ENCODE data around the gene KCNAB1.

The KCNAB1 gene

GRCh38 chr3:156407617-156408225 is 287.3 kb downstream of the KCNAB1 start:
- no peak overlapping the region for H3K4me3 ChIP-seq (ENCODE audit: low read depth, low read length)
- TF ChIP-seq, protein P1, sequence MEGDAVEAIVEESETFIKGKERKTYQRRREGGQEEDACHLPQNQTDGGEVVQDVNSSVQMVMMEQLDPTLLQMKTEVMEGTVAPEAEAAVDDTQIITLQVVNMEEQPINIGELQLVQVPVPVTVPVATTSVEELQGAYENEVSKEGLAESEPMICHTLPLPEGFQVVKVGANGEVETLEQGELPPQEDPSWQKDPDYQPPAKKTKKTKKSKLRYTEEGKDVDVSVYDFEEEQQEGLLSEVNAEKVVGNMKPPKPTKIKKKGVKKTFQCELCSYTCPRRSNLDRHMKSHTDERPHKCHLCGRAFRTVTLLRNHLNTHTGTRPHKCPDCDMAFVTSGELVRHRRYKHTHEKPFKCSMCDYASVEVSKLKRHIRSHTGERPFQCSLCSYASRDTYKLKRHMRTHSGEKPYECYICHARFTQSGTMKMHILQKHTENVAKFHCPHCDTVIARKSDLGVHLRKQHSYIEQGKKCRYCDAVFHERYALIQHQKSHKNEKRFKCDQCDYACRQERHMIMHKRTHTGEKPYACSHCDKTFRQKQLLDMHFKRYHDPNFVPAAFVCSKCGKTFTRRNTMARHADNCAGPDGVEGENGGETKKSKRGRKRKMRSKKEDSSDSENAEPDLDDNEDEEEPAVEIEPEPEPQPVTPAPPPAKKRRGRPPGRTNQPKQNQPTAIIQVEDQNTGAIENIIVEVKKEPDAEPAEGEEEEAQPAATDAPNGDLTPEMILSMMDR (IDR thresholded peaks at IDR 0.05; ENCODE audit: borderline replicate concordance, insufficient read depth, low read depth, low read length) = no peak

- H3K4me3 ChIP-seq (ENCODE audit: low read depth, low read length) = no peak overlapping the region
- TF ChIP-seq, protein P1 (IDR thresholded peaks at IDR 0.05; ENCODE audit: borderline replicate concordance, insufficient read depth, low read depth, low read length) = no peak
These were observed 289.3 kb downstream of the KCNAB1 start for GRCh38 chr3:156409694-156410093.

GRCh38 chr3:156412600-156412999 is 292.2 kb downstream of the KCNAB1 start:
- H3K4me3 ChIP-seq (ENCODE audit: low read depth, low read length) = no peak overlapping the region
- TF ChIP-seq, protein P1 (IDR thresholded peaks at IDR 0.05; ENCODE audit: borderline replicate concordance, insufficient read depth, low read depth, low read length) = no peak

- H3K4me3 ChIP-seq (ENCODE audit: low read depth, low read length) = no peak overlapping the region
- TF ChIP-seq, protein P1 (IDR thresholded peaks at IDR 0.05; ENCODE audit: borderline replicate concordance, insufficient read depth, low read depth, low read length) = no peak
These were observed 293.0 kb downstream of the KCNAB1 start for GRCh38 chr3:156413293-156413892.

DNA sequence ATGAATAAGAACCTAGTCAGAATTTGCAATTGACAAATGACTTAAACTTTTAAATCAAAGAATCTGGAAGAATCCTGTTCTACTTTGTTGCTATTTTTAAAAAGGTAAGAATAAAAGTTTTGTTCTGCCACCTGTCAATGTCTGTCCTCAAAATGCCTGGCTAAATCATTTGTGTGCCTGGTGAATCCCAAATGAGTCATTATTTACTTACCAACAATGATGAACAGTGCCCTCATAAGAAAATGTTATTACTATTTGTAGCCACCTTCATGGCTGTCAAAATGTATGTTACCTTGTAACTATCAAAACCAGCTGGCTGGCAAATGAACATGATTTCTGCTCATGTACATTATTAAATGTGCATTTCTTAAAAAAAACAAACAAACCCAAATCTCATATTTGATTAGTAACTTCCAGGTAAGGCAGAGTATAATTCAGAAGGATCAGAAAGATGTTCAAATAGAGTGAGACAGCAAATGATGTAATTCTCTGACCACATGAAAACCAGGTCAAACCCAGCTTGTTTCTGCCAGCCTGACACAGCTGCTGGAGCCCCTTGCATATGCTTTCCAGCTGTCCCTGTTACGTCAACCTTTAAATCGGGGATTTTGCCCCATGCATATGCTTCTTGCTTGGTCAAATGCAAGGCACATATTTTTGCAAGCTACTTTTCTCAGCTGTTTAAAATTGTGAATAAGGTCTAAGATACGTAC is 296.6 kb downstream of the KCNAB1 start:
- H3K4me3 ChIP-seq (ENCODE audit: low read depth, low read length) = no peak overlapping the region

GRCh38 chr3:156417559-156418132 is 297.3 kb downstream of the KCNAB1 start:
- TF ChIP-seq, protein P1 (IDR thresholded peaks at IDR 0.05; ENCODE audit: borderline replicate concordance, insufficient read depth, low read depth, low read length) = no peak
- no peak overlapping the region for H3K4me3 ChIP-seq (ENCODE audit: low read depth, low read length)

More for the DNA sequence above, 296.6 kb downstream of the KCNAB1 start:
- TF ChIP-seq, protein P1 (IDR thresholded peaks at IDR 0.05; ENCODE audit: borderline replicate concordance, insufficient read depth, low read depth, low read length) = no peak

Measured in GM12875 (cell line).